ENCODE results near the gene TRPV3. TPM values are rescaled to one million over a fixed set of nuclear protein-coding genes. Genes with fewer than 3 reads are reported as not detected.
"Not testable (repeated sequence)": the region's sequence is repeated elsewhere in the genome, so short reads cannot be mapped to it uniquely, and the experiment has no call there.

The TRPV3 gene
- total RNA-seq, 2 donors from 2014 or later: 6.5 to 9.7 TPM

GRCh38 chr17:3482852-3483251 is 74.8 kb downstream of the TRPV3 start:
- ATAC-seq (no peak), DNase-seq (ENCODE audit: low spot score) (no peak)
- Mint-ChIP-seq H3K27ac (no peak overlapping the region), H3K27me3 (peaks cover 16 to 47% of the 10 kb centered on the region in 2 donors), H3K4me3 (no peak overlapping the region), H3K36me3 (no peaks in the 10 kb centered on the region), H3K4me1 (ENCODE audit: low read depth in 2 of 2) (no peaks in the 10 kb centered on the region), H3K9me3 (no peaks in the 10 kb centered on the region)

GRCh38 chr17:3479988-3480387 is 77.6 kb downstream of the TRPV3 start:
- no peak overlapping the region for H3K4me3 Mint-ChIP-seq

GRCh38 chr17:3475812-3476610 is 81.6 kb downstream of the TRPV3 start, which contains the start of gene ASPA:
Gene ASPA, plus strand, starts transcription at chr17:3475997. Its CDS starts 163 bp downstream, at chr17:3476160.
- ATAC-seq (no peak), DNase-seq (ENCODE audit: low spot score) (no peak)
- Mint-ChIP-seq H3K4me3 (peak within 1 kb of the TSS; percentile 13), H3K27ac (no peak within 1 kb of the TSS), H3K27me3 (peaks cover 5 to 9% of the 10 kb centered on the region in 2 donors), H3K4me1 (ENCODE audit: low read depth in 2 of 2) (peaks cover 0 to 4% of the 10 kb centered on the region in 2 donors), H3K9me3 (no peaks in the 10 kb centered on the region), H3K36me3 (no peaks in the 10 kb centered on the region)

More at GRCh38 chr17:3479988-3480387, 77.6 kb downstream of the TRPV3 start:
- Mint-ChIP-seq H3K4me1 (ENCODE audit: low read depth in 2 of 2) (peaks cover 0 to 4% of the 10 kb centered on the region in 2 donors), H3K27ac (no peak overlapping the region), H3K36me3 (no peaks in the 10 kb centered on the region), H3K27me3 (peaks cover 12 to 21% of the 10 kb centered on the region in 2 donors), H3K9me3 (no peaks in the 10 kb centered on the region)
- ATAC-seq (no peak), DNase-seq (ENCODE audit: low spot score) (no peak)

GRCh38 chr17:3475251-3475685 is 82.3 kb downstream of the TRPV3 start:
- no peaks in the 10 kb centered on the region for H3K9me3 Mint-ChIP-seq
- no peak overlapping the region for H3K4me3 Mint-ChIP-seq

GRCh38 chr17:3474212-3474611 is 83.4 kb downstream of the TRPV3 start:
- no peaks in the 10 kb centered on the region for H3K9me3 Mint-ChIP-seq
- no peak overlapping the region for H3K4me3 Mint-ChIP-seq
- H3K27me3 Mint-ChIP-seq: peaks cover 7 to 9% of the 10 kb centered on the region in 2 donors
- ATAC-seq: no peak
- H3K36me3 Mint-ChIP-seq: no peaks in the 10 kb centered on the region
- no peak overlapping the region for H3K27ac Mint-ChIP-seq
- H3K4me1 Mint-ChIP-seq (ENCODE audit: low read depth in 2 of 2): peaks cover 0 to 4% of the 10 kb centered on the region in 2 donors
- no peak for DNase-seq (ENCODE audit: low spot score)

More at GRCh38 chr17:3475251-3475685, 82.3 kb downstream of the TRPV3 start:
- no peaks in the 10 kb centered on the region for H3K36me3 Mint-ChIP-seq
- H3K27me3 Mint-ChIP-seq: peaks cover 5 to 9% of the 10 kb centered on the region in 2 donors
- no peak for DNase-seq (ENCODE audit: low spot score)
- H3K27ac Mint-ChIP-seq: no peak overlapping the region
- peaks cover 0 to 4% of the 10 kb centered on the region in 2 donors for H3K4me1 Mint-ChIP-seq (ENCODE audit: low read depth in 2 of 2)
- ATAC-seq: no peak

- no peak for ATAC-seq
- Mint-ChIP-seq H3K4me1 (ENCODE audit: low read depth in 2 of 2) (peaks cover 0 to 4% of the 10 kb centered on the region in 2 donors), H3K9me3 (no peaks in the 10 kb centered on the region), H3K27me3 (peaks cover 0 to 2% of the 10 kb centered on the region in 2 donors), H3K27ac (no peak overlapping the region), H3K36me3 (no peaks in the 10 kb centered on the region), H3K4me3 (no peak overlapping the region)
- no peak for DNase-seq (ENCODE audit: low spot score)
These were observed 85.5 kb downstream of the TRPV3 start for GRCh38 chr17:3472137-3472536.

- ATAC-seq: no peak
- DNase-seq (ENCODE audit: low spot score): no peak
- Mint-ChIP-seq H3K4me1 (ENCODE audit: low read depth in 2 of 2) (peaks cover 0 to 4% of the 10 kb centered on the region in 2 donors), H3K4me3 (no peak within 1 kb of the TSS), H3K36me3 (no peaks in the 10 kb centered on the region), H3K9me3 (no peaks in the 10 kb centered on the region), H3K27ac (no peak within 1 kb of the TSS), H3K27me3 (peaks cover 0 to 2% of the 10 kb centered on the region in 2 donors)
These were observed 86.0 kb downstream of the TRPV3 start, which contains the start of gene SPATA22 for GRCh38 chr17:3471599-3471998. Gene SPATA22, minus strand, starts transcription at chr17:3471819. Its CDS starts 2,494 bp downstream, at chr17:3469325.

GRCh38 chr17:3469529-3469928 is 88.1 kb downstream of the TRPV3 start:
- no peaks in the 10 kb centered on the region for H3K36me3 Mint-ChIP-seq
- H3K9me3 Mint-ChIP-seq: no peaks in the 10 kb centered on the region
- ATAC-seq (no peak), DNase-seq (ENCODE audit: low spot score) (no peak)
- H3K4me1 Mint-ChIP-seq (ENCODE audit: low read depth in 2 of 2): no peaks in the 10 kb centered on the region
- peaks cover 0 to 2% of the 10 kb centered on the region in 2 donors for H3K27me3 Mint-ChIP-seq
- no peak overlapping the region for H3K27ac Mint-ChIP-seq
- no peak overlapping the region for H3K4me3 Mint-ChIP-seq

GRCh38 chr17:3466355-3466754 is 91.3 kb downstream of the TRPV3 start:
- not testable (repeated sequence) for H3K36me3 Mint-ChIP-seq; H3K9me3 Mint-ChIP-seq; H3K27ac Mint-ChIP-seq; DNase-seq (ENCODE audit: low spot score); H3K27me3 Mint-ChIP-seq; H3K4me1 Mint-ChIP-seq (ENCODE audit: low read depth in 2 of 2); ATAC-seq; H3K4me3 Mint-ChIP-seq

Other genes with a start within 250 kb of the TRPV3 start
- 1 to 10 TPM in 1 of 2 donors, not detected in 1; 2.6 TPM for gene OR3A2, start 171.5 kb downstream of the TRPV3 start, total RNA-seq
- gene OR1E1, start 159.4 kb downstream of the TRPV3 start, total RNA-seq: not detected
- not detected for gene OR3A3, start 146.4 kb downstream of the TRPV3 start, total RNA-seq
- gene OR1E2, start 124.0 kb downstream of the TRPV3 start, total RNA-seq: not detected
- not detected for gene SPATA22, start 86.0 kb downstream of the TRPV3 start, total RNA-seq
- gene ASPA, start 81.8 kb downstream of the TRPV3 start, total RNA-seq: not detected
- gene TRPV1, start 51.6 kb upstream of the TRPV3 start, total RNA-seq: 100 to 1,000 TPM in 1 of 2 donors, 10 to 100 TPM in 1; 94.3 to 123 TPM
- 100 to 1,000 TPM in 1 of 2 donors, 10 to 100 TPM in 1; 67.2 to 121 TPM for gene SHPK, start 78.4 kb upstream of the TRPV3 start, total RNA-seq
- gene CTNS, start 78.9 kb upstream of the TRPV3 start, total RNA-seq: 10 to 100 TPM; 11.1 to 24.5 TPM
- 100 to 1,000 TPM; 135 to 204 TPM for gene TAX1BP3, start 110.8 kb upstream of the TRPV3 start, total RNA-seq
- 10 to 100 TPM; 43.7 to 56.2 TPM for gene EMC6, start 111.0 kb upstream of the TRPV3 start, total RNA-seq
- 1,000 to 10,000 TPM; 2,596 to 3,366 TPM for gene P2RX5, start 138.3 kb upstream of the TRPV3 start, total RNA-seq
- gene HASPIN, start 166.1 kb upstream of the TRPV3 start, total RNA-seq: 10 to 100 TPM; 44.2 to 64.6 TPM
- 10 to 100 TPM; 73.9 to 97.8 TPM for gene ITGAE, start 243.4 kb upstream of the TRPV3 start, total RNA-seq